Measurements from ENCODE around the gene PALM3. TPM values are rescaled to one million over a fixed set of nuclear protein-coding genes. Genes with fewer than 3 reads are reported as not detected.
"Not testable (repeated sequence)": the region's sequence is repeated elsewhere in the genome, so short reads cannot be mapped to it uniquely, and the experiment has no call there.

The PALM3 gene
- total RNA-seq, 2 donors from 2014 or later: not detected

DNA sequence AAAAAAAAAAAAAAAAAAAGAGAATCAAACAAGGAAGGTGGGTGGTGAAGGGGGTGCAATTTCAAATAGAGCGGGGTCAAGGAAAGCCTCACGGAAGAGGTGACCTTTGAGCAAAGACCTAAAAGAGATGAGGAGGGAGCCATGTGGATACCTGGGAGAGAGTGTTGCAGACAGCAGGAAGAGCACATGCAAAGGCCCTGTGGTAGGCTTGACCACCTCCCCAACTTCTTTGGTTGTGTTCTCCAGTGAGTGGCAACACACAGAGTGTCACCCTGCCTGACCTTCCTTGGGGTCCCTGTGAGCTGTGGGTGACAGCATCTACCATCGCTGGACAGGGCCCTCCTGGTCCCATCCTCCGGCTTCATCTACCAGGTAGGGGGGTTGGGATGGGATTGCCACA is 11.4 kb downstream of the PALM3 start:
- no peaks in the 10 kb centered on the region for H3K9me3 ChIP-seq
- no peak overlapping the region for H3K4me3 ChIP-seq
- no peaks in the 10 kb centered on the region for H3K27me3 ChIP-seq (replicated peaks; ENCODE audit: insufficient read depth)
- DNase-seq (ENCODE audit: low spot score) (no peak), ATAC-seq (ENCODE audit: insufficient number of reproducible peaks, low FRiP score, low read depth) (no peak)
- TF ChIP-seq, protein P1, sequence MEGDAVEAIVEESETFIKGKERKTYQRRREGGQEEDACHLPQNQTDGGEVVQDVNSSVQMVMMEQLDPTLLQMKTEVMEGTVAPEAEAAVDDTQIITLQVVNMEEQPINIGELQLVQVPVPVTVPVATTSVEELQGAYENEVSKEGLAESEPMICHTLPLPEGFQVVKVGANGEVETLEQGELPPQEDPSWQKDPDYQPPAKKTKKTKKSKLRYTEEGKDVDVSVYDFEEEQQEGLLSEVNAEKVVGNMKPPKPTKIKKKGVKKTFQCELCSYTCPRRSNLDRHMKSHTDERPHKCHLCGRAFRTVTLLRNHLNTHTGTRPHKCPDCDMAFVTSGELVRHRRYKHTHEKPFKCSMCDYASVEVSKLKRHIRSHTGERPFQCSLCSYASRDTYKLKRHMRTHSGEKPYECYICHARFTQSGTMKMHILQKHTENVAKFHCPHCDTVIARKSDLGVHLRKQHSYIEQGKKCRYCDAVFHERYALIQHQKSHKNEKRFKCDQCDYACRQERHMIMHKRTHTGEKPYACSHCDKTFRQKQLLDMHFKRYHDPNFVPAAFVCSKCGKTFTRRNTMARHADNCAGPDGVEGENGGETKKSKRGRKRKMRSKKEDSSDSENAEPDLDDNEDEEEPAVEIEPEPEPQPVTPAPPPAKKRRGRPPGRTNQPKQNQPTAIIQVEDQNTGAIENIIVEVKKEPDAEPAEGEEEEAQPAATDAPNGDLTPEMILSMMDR (IDR thresholded peaks at IDR 0.05): no peak
- no peaks in the 10 kb centered on the region for H3K4me1 ChIP-seq (ENCODE audit: control insufficient read depth in 1 of 2, low read depth in 2 of 2)
- H3K27ac ChIP-seq: no peak overlapping the region
- no peaks in the 10 kb centered on the region for H3K36me3 ChIP-seq

GRCh38 chr19:14048443-14049153 is 13.3 kb downstream of the PALM3 start:
- TF ChIP-seq, protein P1 (IDR thresholded peaks at IDR 0.05): peak; percentile 73
- H3K36me3 ChIP-seq: no peaks in the 10 kb centered on the region
- no peak for ATAC-seq (ENCODE audit: insufficient number of reproducible peaks, low FRiP score, low read depth)
- no peak overlapping the region for H3K27ac ChIP-seq
- DNase-seq (ENCODE audit: low spot score): no peak
- H3K9me3 ChIP-seq: no peaks in the 10 kb centered on the region
- no peaks in the 10 kb centered on the region for H3K4me1 ChIP-seq (ENCODE audit: control insufficient read depth in 1 of 2, low read depth in 2 of 2)
- no peak overlapping the region for H3K4me3 ChIP-seq
- H3K27me3 ChIP-seq (replicated peaks; ENCODE audit: insufficient read depth): no peaks in the 10 kb centered on the region

GRCh38 chr19:14047866-14048265 is 14.0 kb downstream of the PALM3 start:
- H3K36me3 ChIP-seq; DNase-seq (ENCODE audit: low spot score); ATAC-seq (ENCODE audit: insufficient number of reproducible peaks, low FRiP score, low read depth); H3K9me3 ChIP-seq; H3K27ac ChIP-seq; H3K4me3 ChIP-seq; H3K4me1 ChIP-seq (ENCODE audit: control insufficient read depth in 1 of 2, low read depth in 2 of 2); H3K27me3 ChIP-seq (replicated peaks; ENCODE audit: insufficient read depth): not testable (repeated sequence)

GRCh38 chr19:14042659-14043608 is 18.9 kb downstream of the PALM3 start:
- H3K27ac ChIP-seq; DNase-seq (ENCODE audit: low spot score); H3K4me1 ChIP-seq (ENCODE audit: control insufficient read depth in 1 of 2, low read depth in 2 of 2); H3K9me3 ChIP-seq; ATAC-seq (ENCODE audit: insufficient number of reproducible peaks, low FRiP score, low read depth); H3K4me3 ChIP-seq; H3K27me3 ChIP-seq (replicated peaks; ENCODE audit: insufficient read depth); H3K36me3 ChIP-seq: not testable (repeated sequence)
- TF ChIP-seq, protein P1 (IDR thresholded peaks at IDR 0.05): peak; percentile 41

GRCh38 chr19:14039181-14039580 is 22.7 kb downstream of the PALM3 start:
- Histone ChIP-seq H3K27me3 (replicated peaks; ENCODE audit: insufficient read depth) (no peaks in the 10 kb centered on the region), H3K4me3 (no peak overlapping the region), H3K27ac (no peak overlapping the region), H3K4me1 (ENCODE audit: control insufficient read depth in 1 of 2, low read depth in 2 of 2) (no peaks in the 10 kb centered on the region), H3K36me3 (no peaks in the 10 kb centered on the region), H3K9me3 (no peaks in the 10 kb centered on the region)
- TF ChIP-seq, protein P1 (IDR thresholded peaks at IDR 0.05): no peak
- ATAC-seq (ENCODE audit: insufficient number of reproducible peaks, low FRiP score, low read depth) (no peak), DNase-seq (ENCODE audit: low spot score) (no peak)

All from thoracic aorta (tissue), 2 donors.